Common myeloid progenitor, CD34-positive (primary cell): ENCODE data around the gene RNASE2.
A peak's percentile ranks its signal among the peaks of the same experiment; 100 is the strongest.
"Not testable (repeated sequence)": the region's sequence is repeated elsewhere in the genome, so short reads cannot be mapped to it uniquely, and the experiment has no call there.

ENCODE experiments used
- CTCF ChIA-PET: fragments of 350-600 bp; sonication (Branson Sonifier 250); formaldehyde crosslinking; loops from one replicate; lab custom pipeline; 2021; ENCODE audit warnings: antibody characterized with exemption; lab: Charles Lee
- POLR2A ChIA-PET: fragments of 350-600 bp; sonication (Branson Sonifier 250); formaldehyde crosslinking; loops from one replicate; lab custom pipeline; 2021; ENCODE audit warnings: antibody characterized with exemption; lab: Charles Lee
- DNase-seq, 3 donors: peaks; one replicate each; pipeline versions ENCODE4 v3.0.0 to v3.0.0-alpha.2; 2013
- H3K27ac ChIP-seq, 2 experiments: 1 replicate in 1 of 2; 2 replicates in 1 of 2; pipeline ENCODE4 v1.7.0; 2013; ENCODE audit warnings: inconsistent platforms in 2 of 2, low read length in 2 of 2, mild to moderate bottlenecking in 2 of 2, low read depth in 1 of 2, moderate library complexity in 1 of 2; ENCODE audit not compliant: severe bottlenecking in 2 of 2, insufficient read depth in 1 of 2, poor library complexity in 1 of 2
- H3K27me3 ChIP-seq, 5 experiments: replicated peaks in 2 of 5; 1 replicate in 3 of 5; 2 replicates in 2 of 5; pipeline versions ENCODE4 v1.6.1 to v1.7.0; 2013; ENCODE audit warnings: low read length in 4 of 5, mild to moderate bottlenecking in 2 of 5, moderate library complexity in 2 of 5, inconsistent platforms in 1 of 5; ENCODE audit not compliant: insufficient read depth in 5 of 5, control insufficient read depth in 4 of 5
- H3K36me3 ChIP-seq, 4 experiments: 1 replicate in 2 of 4; 2 replicates in 2 of 4; pipeline versions ENCODE4 v1.6.1 to v1.7.0; 2013; ENCODE audit warnings: low read length in 3 of 4, control low read depth in 1 of 4, mild to moderate bottlenecking in 1 of 4; ENCODE audit not compliant: control insufficient read depth in 4 of 4, insufficient read depth in 4 of 4
- H3K4me1 ChIP-seq, 4 experiments: 1 replicate in 3 of 4; 2 replicates in 1 of 4; pipeline versions ENCODE4 v1.6.1 to v1.7.1; 2013; ENCODE audit warnings: low read length in 3 of 4, mild to moderate bottlenecking in 3 of 4, control low read depth in 1 of 4, inconsistent platforms in 1 of 4, moderate library complexity in 1 of 4; ENCODE audit not compliant: control insufficient read depth in 4 of 4, insufficient read depth in 4 of 4; ENCODE audit errors: control extremely low read depth in 1 of 4
- H3K4me3 ChIP-seq, 7 experiments: 1 replicate in 4 of 7; 2 replicates in 3 of 7; pipeline versions ENCODE4 v1.5.1 to v1.7.0; 2013; ENCODE audit warnings: mild to moderate bottlenecking in 7 of 7, low read length in 6 of 7, moderate library complexity in 6 of 7, inconsistent platforms in 2 of 7, low read depth in 2 of 7, control low read depth in 1 of 7; ENCODE audit not compliant: insufficient read depth in 4 of 7, control insufficient read depth in 1 of 7; ENCODE audit errors: extremely low read depth in 1 of 7
- H3K9me3 ChIP-seq, 5 experiments: 1 replicate in 4 of 5; 2 replicates in 1 of 5; pipeline versions ENCODE4 v1.6.1 to v1.7.1; 2013; ENCODE audit warnings: low read length in 4 of 5, mild to moderate bottlenecking in 2 of 5, inconsistent platforms in 1 of 5, low read depth in 1 of 5, moderate library complexity in 1 of 5; ENCODE audit not compliant: control insufficient read depth in 4 of 5, insufficient read depth in 2 of 5; ENCODE audit errors: control extremely low read depth in 1 of 5
- WGBS: methylation state at CpG from one replicate; pipeline ENCODE4 v1.1.5; 2013; ENCODE audit not compliant: insufficient coverage; 5-methylcytosine and 5-hydroxymethylcytosine counted together

RNASE2 gene

GRCh38 chr14:20980906-20981305, 25.6 kb downstream of the RNASE2 start:
- no peaks in the 10 kb centered on the region for H3K27me3 ChIP-seq
- H3K9me3 ChIP-seq = no peaks in the 10 kb centered on the region
- H3K36me3 ChIP-seq = no peaks in the 10 kb centered on the region
- CTCF ChIA-PET = interaction anchor here (0.7 to 4.9 kb wide), 8 partner anchors 8 to 308 kb away, joined by 3 to 32 read pairs (median 3); no protein-coding TSS in a partner anchor
- peaks cover 0 to 2% (median 0%) of the 10 kb centered on the region in 4 experiments for H3K4me1 ChIP-seq
- no peak overlapping the region for H3K27ac ChIP-seq
- 83% methylated on average over 1 of the region's 1 CpG for WGBS
- no peak for DNase-seq
- H3K4me3 ChIP-seq = no peak overlapping the region
- POLR2A ChIA-PET = no interaction called here

GRCh38 chr14:20982646-20983369, 27.5 kb downstream of the RNASE2 start:
- Histone ChIP-seq H3K4me3 (no peak overlapping the region), H3K27me3 (no peaks in the 10 kb centered on the region), H3K9me3 (no peaks in the 10 kb centered on the region), H3K27ac (no peak overlapping the region), H3K36me3 (no peaks in the 10 kb centered on the region), H3K4me1 (peaks cover 0 to 2% (median 0%) of the 10 kb centered on the region in 4 experiments)
- CTCF ChIA-PET = interaction anchor here (0.6 to 4.9 kb wide), 7 partner anchors 11 to 123 kb away, joined by 3 to 32 read pairs (median 4); no protein-coding TSS in a partner anchor
- POLR2A ChIA-PET = no interaction called here
- no CpG with 5 or more reads among the region's 2 CpGs for WGBS
- no peak for DNase-seq

- H3K4me3 ChIP-seq, H3K9me3 ChIP-seq, H3K36me3 ChIP-seq, POLR2A ChIA-PET, DNase-seq, H3K27me3 ChIP-seq, H3K27ac ChIP-seq: not testable (repeated sequence)
- peaks cover 0 to 16% (median 13%) of the 10 kb centered on the region in 4 experiments for H3K4me1 ChIP-seq
- 98% methylated on average over 4 of the region's 4 CpGs for WGBS
- CTCF ChIA-PET = interaction anchor here (1.0 to 1.3 kb wide), 3 partner anchors 12 to 227 kb away, joined by 3 read pairs; no protein-coding TSS in a partner anchor
These were observed 30.4 kb downstream of the RNASE2 start for GRCh38 chr14:20985650-20986049.

- H3K9me3 ChIP-seq = no peaks in the 10 kb centered on the region
- peak in 1 of 3 donors; percentile 13 for DNase-seq
- H3K27ac ChIP-seq = no peak overlapping the region
- no peaks in the 10 kb centered on the region for H3K27me3 ChIP-seq
- H3K36me3 ChIP-seq = peaks cover 0 to 3% (median under 1%) of the 10 kb centered on the region in 4 experiments
- 90% methylated on average over 2 of the region's 2 CpGs for WGBS
- H3K4me3 ChIP-seq = no peak overlapping the region
- H3K4me1 ChIP-seq = peaks cover 0 to 26% (median 20%) of the 10 kb centered on the region in 4 experiments
- ChIA-PET CTCF (interaction anchor here (0.7 to 1.8 kb wide), 3 partner anchors 10 to 28 kb away, joined by 3 to 6 read pairs (median 3); no protein-coding TSS in a partner anchor), POLR2A (no interaction called here)
These were observed 31.5 kb downstream of the RNASE2 start for GRCh38 chr14:20986811-20987210.

GRCh38 chr14:20988717-20989470, 33.6 kb downstream of the RNASE2 start:
- peak in 2 of 3 donors; percentile 36 to 40 for DNase-seq
- H3K4me1 ChIP-seq = peaks cover 0 to 27% (median 20%) of the 10 kb centered on the region in 4 experiments
- peaks cover 7 to 21% (median 13%) of the 10 kb centered on the region in 4 experiments for H3K36me3 ChIP-seq
- ChIA-PET POLR2A (no interaction called here), CTCF (interaction anchor here (0.6 to 1.9 kb wide), 10 partner anchors 8 to 231 kb away, joined by 3 to 7 read pairs (median 4); partner anchors contain the start of gene SLC39A2)
- no peaks in the 10 kb centered on the region for H3K27me3 ChIP-seq
- 80% methylated on average over 8 of the region's 15 CpGs for WGBS
- H3K27ac ChIP-seq = peak overlapping the region in 1 of 2 experiments; percentile 78
- peak overlapping the region in 6 of 7 experiments; percentile 3 to 99 (median 88) for H3K4me3 ChIP-seq
- H3K9me3 ChIP-seq = no peaks in the 10 kb centered on the region

- peak overlapping the region in 6 of 7 experiments; percentile 84 to 99 (median 94) for H3K4me3 ChIP-seq
- POLR2A ChIA-PET = no interaction called here
These were observed 34.1 kb downstream of the RNASE2 start for GRCh38 chr14:20989471-20989786.

More at GRCh38 chr14:20989471-20989786, 34.1 kb downstream of the RNASE2 start:
- Histone ChIP-seq H3K27ac (peak overlapping the region in 1 of 2 experiments; percentile 78), H3K9me3 (no peaks in the 10 kb centered on the region), H3K27me3 (no peaks in the 10 kb centered on the region), H3K4me1 (peaks cover 0 to 27% (median 20%) of the 10 kb centered on the region in 4 experiments), H3K36me3 (peaks cover 7 to 26% (median 15%) of the 10 kb centered on the region in 4 experiments)
- 14% methylated on average over 2 of the region's 11 CpGs for WGBS
- DNase-seq = no peak
- CTCF ChIA-PET = interaction anchor here (0.9 to 1.9 kb wide), 6 partner anchors 9 to 232 kb away, joined by 3 to 7 read pairs (median 4); partner anchors contain the start of gene SLC39A2
